Large intestine (tissue), 3 donors: ENCODE measurements around the gene NCOA6. TPM values are rescaled to one million over a fixed set of nuclear protein-coding genes. Genes with fewer than 3 reads are reported as not detected.
"Not testable (repeated sequence)": the region's sequence is repeated elsewhere in the genome, so short reads cannot be mapped to it uniquely, and the experiment has no call there.

Experiments used
- DNase-seq, 2 donors: peaks; one replicate each; pipeline versions ENCODE4 v3.0.0 to v3.0.0-alpha.2; 2013
- H3K27ac ChIP-seq: one replicate; pipeline ENCODE4 v1.5.1; 2013; ENCODE audit warnings: low read length
- H3K27me3 ChIP-seq: 2 replicates; pipeline ENCODE4 v1.6.1; 2013; ENCODE audit warnings: low read length; ENCODE audit not compliant: control insufficient read depth, insufficient read depth
- H3K36me3 ChIP-seq: 2 replicates; pipeline ENCODE4 v1.6.1; 2013; ENCODE audit warnings: low read length; ENCODE audit not compliant: control insufficient read depth, insufficient read depth
- H3K4me1 ChIP-seq: one replicate; pipeline ENCODE4 v1.6.1; 2013; ENCODE audit warnings: low read length; ENCODE audit not compliant: control insufficient read depth, insufficient read depth
- H3K4me3 ChIP-seq: one replicate; pipeline ENCODE4 v1.5.1; 2013; ENCODE audit warnings: low read length
- H3K9me3 ChIP-seq: one replicate; pipeline ENCODE4 v1.6.1; 2013; ENCODE audit warnings: mild to moderate bottlenecking, low read depth, low read length, moderate library complexity; ENCODE audit not compliant: control insufficient read depth
- WGBS: methylation state at CpG from one replicate; pipeline ENCODE4 v1.1.5; 2013; ENCODE audit warnings: low lambda C conversion rate; ENCODE audit not compliant: insufficient coverage; 5-methylcytosine and 5-hydroxymethylcytosine counted together
- polyA plus RNA-seq: library from polyadenylated mRNA; unstranded; fragments of 120-200 nt; gene quantifications from one replicate; pipeline ENCODE4 v1.2.1, GENCODE V29; 2013

Gene NCOA6
- polyA plus RNA-seq, 1 donor = 25.7 TPM

DNA sequence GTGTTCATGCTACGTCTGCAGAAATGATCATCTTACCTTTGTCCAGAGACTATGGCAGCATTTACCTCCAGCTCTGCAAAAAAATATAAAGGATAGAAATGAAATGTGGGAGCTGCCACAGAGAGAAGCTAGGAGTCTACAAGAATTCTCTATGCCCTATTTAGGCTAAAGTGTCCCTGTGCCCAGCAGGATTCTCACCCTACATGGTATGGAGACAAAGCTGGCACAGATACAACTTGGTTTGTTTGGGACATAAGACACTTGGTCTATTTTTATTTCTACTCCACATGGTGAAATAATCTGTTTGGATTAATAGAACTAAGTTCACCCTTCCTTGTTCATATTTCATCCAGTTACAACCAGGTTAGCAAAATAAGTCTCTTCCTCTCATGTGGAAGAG, 92.9 kb downstream of the NCOA6 start:
- no CpG with 5 or more reads among the region's 1 CpG for WGBS
- H3K27ac ChIP-seq = no peak overlapping the region
- H3K27me3 ChIP-seq = no peaks in the 10 kb centered on the region
- H3K9me3 ChIP-seq = no peaks in the 10 kb centered on the region
- peaks cover 41% of the 10 kb centered on the region for H3K36me3 ChIP-seq
- DNase-seq = no peak
- H3K4me1 ChIP-seq = no peaks in the 10 kb centered on the region
- H3K4me3 ChIP-seq = no peak overlapping the region

- H3K27me3 ChIP-seq = no peaks in the 10 kb centered on the region
- peaks cover 45% of the 10 kb centered on the region for H3K36me3 ChIP-seq
- H3K4me3 ChIP-seq = no peak overlapping the region
- no peaks in the 10 kb centered on the region for H3K9me3 ChIP-seq
- DNase-seq = no peak
- 100% methylated on average over 2 of the region's 2 CpGs for WGBS
- no peak overlapping the region for H3K27ac ChIP-seq
- H3K4me1 ChIP-seq = peaks cover 2% of the 10 kb centered on the region
Observed at GRCh38 chr20:34729416-34729815, 96.0 kb downstream of the NCOA6 start.

GRCh38 chr20:34724172-34724571, 101.3 kb downstream of the NCOA6 start:
- peak; percentile 43 to 76 for DNase-seq
- Histone ChIP-seq H3K4me1 (peaks cover 12% of the 10 kb centered on the region), H3K27ac (peak overlapping the region; percentile 71), H3K36me3 (peaks cover 46% of the 10 kb centered on the region), H3K4me3 (no peak overlapping the region), H3K27me3 (no peaks in the 10 kb centered on the region), H3K9me3 (no peaks in the 10 kb centered on the region)
- WGBS = no CpG with 5 or more reads among the region's 3 CpGs

- Histone ChIP-seq H3K36me3 (peaks cover 43% of the 10 kb centered on the region), H3K4me1 (peaks cover 12% of the 10 kb centered on the region)
- not testable (repeated sequence) for H3K27ac ChIP-seq, H3K27me3 ChIP-seq, H3K4me3 ChIP-seq, DNase-seq, H3K9me3 ChIP-seq
- WGBS = no CpG with 5 or more reads among the region's 3 CpGs
Observed at GRCh38 chr20:34722560-34722959, 102.9 kb downstream of the NCOA6 start.

GRCh38 chr20:34720266-34720665, 105.2 kb downstream of the NCOA6 start:
- no peaks in the 10 kb centered on the region for H3K9me3 ChIP-seq
- no peaks in the 10 kb centered on the region for H3K27me3 ChIP-seq
- H3K4me3 ChIP-seq = no peak overlapping the region
- peaks cover 34% of the 10 kb centered on the region for H3K36me3 ChIP-seq
- DNase-seq = no peak
- H3K27ac ChIP-seq = no peak overlapping the region
- H3K4me1 ChIP-seq = peaks cover 12% of the 10 kb centered on the region
- no CpG with 5 or more reads among the region's 2 CpGs for WGBS

- not testable (repeated sequence) for H3K27me3 ChIP-seq, H3K27ac ChIP-seq, H3K4me3 ChIP-seq, H3K9me3 ChIP-seq, DNase-seq
- Histone ChIP-seq H3K36me3 (peaks cover 34% of the 10 kb centered on the region), H3K4me1 (peaks cover 11% of the 10 kb centered on the region)
- WGBS = 80% methylated on average over 1 of the region's 13 CpGs
Observed at GRCh38 chr20:34719242-34720017, 106.0 kb downstream of the NCOA6 start.

- WGBS = 92% methylated on average over 2 of the region's 9 CpGs
- peaks cover 15% of the 10 kb centered on the region for H3K4me1 ChIP-seq
- no peaks in the 10 kb centered on the region for H3K27me3 ChIP-seq
- no peak overlapping the region for H3K27ac ChIP-seq
- no peak for DNase-seq
- H3K4me3 ChIP-seq = no peak overlapping the region
- H3K36me3 ChIP-seq = peaks cover 24% of the 10 kb centered on the region
- H3K9me3 ChIP-seq = no peaks in the 10 kb centered on the region
Observed at GRCh38 chr20:34717230-34718095, 108.0 kb downstream of the NCOA6 start.

- WGBS = no CpG with 5 or more reads among the region's 2 CpGs
- Histone ChIP-seq H3K36me3 (peaks cover 24% of the 10 kb centered on the region), H3K27me3 (no peaks in the 10 kb centered on the region), H3K9me3 (no peaks in the 10 kb centered on the region), H3K27ac (no peak overlapping the region), H3K4me1 (peaks cover 21% of the 10 kb centered on the region), H3K4me3 (no peak overlapping the region)
- no peak for DNase-seq
Observed at GRCh38 chr20:34716921-34717229, 108.6 kb downstream of the NCOA6 start.

GRCh38 chr20:34715384-34715783, 110.1 kb downstream of the NCOA6 start:
- H3K4me3 ChIP-seq = no peak overlapping the region
- DNase-seq = no peak
- peaks cover 21% of the 10 kb centered on the region for H3K36me3 ChIP-seq
- H3K27ac ChIP-seq = no peak overlapping the region
- WGBS = 83% methylated on average over 2 of the region's 4 CpGs
- H3K9me3 ChIP-seq = no peaks in the 10 kb centered on the region
- peaks cover 2% of the 10 kb centered on the region for H3K27me3 ChIP-seq
- H3K4me1 ChIP-seq = peaks cover 28% of the 10 kb centered on the region

DNA sequence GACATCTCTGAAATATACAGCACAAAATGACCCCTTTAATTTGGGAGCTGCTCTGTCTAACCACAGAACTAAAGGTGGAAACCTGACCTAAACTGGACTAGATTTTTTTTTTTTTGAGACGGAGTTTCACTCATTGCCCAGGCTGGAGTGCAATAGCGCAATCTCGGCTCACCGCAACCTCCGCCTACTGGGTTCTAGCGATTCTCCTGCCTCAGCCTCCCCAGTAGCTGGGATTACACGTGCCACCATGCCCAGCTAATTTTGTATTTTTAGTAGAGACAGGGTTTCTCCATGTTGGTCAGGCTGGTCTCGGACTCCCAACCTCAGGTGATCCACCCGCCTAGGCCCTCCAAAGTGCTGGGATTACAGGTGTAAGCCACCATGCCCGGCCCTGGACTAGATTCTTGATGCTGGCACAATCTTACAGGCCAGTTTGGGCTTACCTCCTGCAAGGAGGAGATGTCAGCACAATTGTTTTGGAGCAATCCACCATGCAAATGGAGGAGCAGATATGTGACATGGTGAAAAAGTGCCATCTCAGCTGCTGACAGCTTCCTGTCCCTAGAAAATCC, 111.4 kb downstream of the NCOA6 start:
- not testable (repeated sequence) for H3K4me3 ChIP-seq, H3K9me3 ChIP-seq, DNase-seq, H3K27me3 ChIP-seq
- Histone ChIP-seq H3K36me3 (peaks cover 18% of the 10 kb centered on the region), H3K27ac (peak overlapping the region; percentile 93), H3K4me1 (peaks cover 31% of the 10 kb centered on the region)
- WGBS = no CpG with 5 or more reads among the region's 10 CpGs
